Activated B cell treated with CpG ODN at 0.5 μM for 24 hours (primary cell): ENCODE measurements around the gene LAMA1. TPM values are rescaled to one million over a fixed set of nuclear protein-coding genes. Genes with fewer than 3 reads are reported as not detected.

Experiments
- ATAC-seq: fragments of 200-7000 bp; cut with Tn5 transposase; one replicate; pipeline ENCODE4 v1.10.0; 2021; ENCODE audit warnings: low read depth, mild to moderate bottlenecking, moderate library complexity
- CTCF ChIA-PET: fragments of 350-600 bp; sonication (Branson Sonifier 250); formaldehyde crosslinking; loops from one replicate; lab custom pipeline; 2021; ENCODE audit warnings: antibody characterized with exemption; lab: Charles Lee
- POLR2A ChIA-PET: fragments of 350-600 bp; sonication (Branson Sonifier 250); formaldehyde crosslinking; loops from one replicate; lab custom pipeline; 2021; ENCODE audit warnings: antibody characterized with exemption; lab: Charles Lee
- DNase-seq: peaks from one replicate; pipeline ENCODE4 v3.0.0; 2022
- H3K27ac Mint-ChIP-seq: one replicate; pipeline ENCODE4 v1.8.0; 2020; ENCODE audit warnings: mixed read lengths
- H3K27me3 Mint-ChIP-seq: one replicate; pipeline ENCODE4 v1.8.0; 2021; ENCODE audit warnings: mixed read lengths
- H3K36me3 Mint-ChIP-seq: one replicate; pipeline ENCODE4 v1.8.0; 2021; ENCODE audit warnings: low read depth, mixed read lengths
- H3K4me1 Mint-ChIP-seq: one replicate; pipeline ENCODE4 v1.8.0; 2021; ENCODE audit warnings: mixed read lengths
- H3K4me3 Mint-ChIP-seq: one replicate; pipeline ENCODE4 v1.8.0; 2020; ENCODE audit warnings: mild to moderate bottlenecking, mixed read lengths
- H3K9me3 Mint-ChIP-seq: one replicate; pipeline ENCODE4 v1.8.0; 2020; ENCODE audit warnings: mixed read lengths
- CTCF ChIP-seq: fragments of 200-600 bp; IDR thresholded peaks from one replicate; pipeline ENCODE4 v1.8.0; 2022; ENCODE audit warnings: antibody characterized with exemption, mild to moderate bottlenecking
- intact Hi-C: fragments of 100-400 bp; cut with micrococcal nuclease; formaldehyde crosslinking; loops from one replicate; pipeline ENCODE4 v1.15.1; 2024
- total RNA-seq: library from RNA; stranded (reverse); gene quantifications from 2 replicates; pipeline ENCODE4 v1.2.3, GENCODE V29; 2022

The LAMA1 gene
- total RNA-seq, 1 donor from 2014 or later: not detected

- Mint-ChIP-seq H3K4me1 (no peaks in the 10 kb centered on the region), H3K27ac (no peak overlapping the region), H3K36me3 (no peaks in the 10 kb centered on the region), H3K4me3 (no peak overlapping the region), H3K9me3 (no peaks in the 10 kb centered on the region), H3K27me3 (peaks cover 2% of the 10 kb centered on the region)
- no peak for ATAC-seq
- intact Hi-C loops: no loop called here
- POLR2A ChIA-PET: no interaction called here
- CTCF ChIA-PET: no interaction called here
- no peak for DNase-seq
- TF ChIP-seq CTCF: no peak
Observed at GRCh38 chr18:7059276-7059675, 58.3 kb downstream of the LAMA1 start.

- DNase-seq (no peak), ATAC-seq (no peak)
- no peak for TF ChIP-seq CTCF
- no peaks in the 10 kb centered on the region for H3K4me1 Mint-ChIP-seq
- H3K27ac Mint-ChIP-seq: no peak overlapping the region
- peaks cover 3% of the 10 kb centered on the region for H3K9me3 Mint-ChIP-seq
- H3K27me3 Mint-ChIP-seq: no peaks in the 10 kb centered on the region
- intact Hi-C loops: no loop called here
- CTCF ChIA-PET: no interaction called here
- H3K4me3 Mint-ChIP-seq: no peak overlapping the region
- H3K36me3 Mint-ChIP-seq: no peaks in the 10 kb centered on the region
- POLR2A ChIA-PET: no interaction called here
Observed at GRCh38 chr18:7056026-7056425, 61.6 kb downstream of the LAMA1 start.

GRCh38 chr18:7049951-7050350 lies 67.6 kb downstream of the LAMA1 start:
- TF ChIP-seq CTCF: no peak
- POLR2A ChIA-PET: no interaction called here
- CTCF ChIA-PET: no interaction called here
- H3K27ac Mint-ChIP-seq: no peak overlapping the region
- H3K36me3 Mint-ChIP-seq: no peaks in the 10 kb centered on the region
- H3K27me3 Mint-ChIP-seq: no peaks in the 10 kb centered on the region
- no peaks in the 10 kb centered on the region for H3K4me1 Mint-ChIP-seq
- no peak for ATAC-seq
- DNase-seq: no peak
- peaks cover 3% of the 10 kb centered on the region for H3K9me3 Mint-ChIP-seq
- no peak overlapping the region for H3K4me3 Mint-ChIP-seq
- intact Hi-C loops: no loop called here

- Mint-ChIP-seq H3K27ac (no peak overlapping the region), H3K4me3 (no peak overlapping the region), H3K9me3 (peaks cover 4% of the 10 kb centered on the region), H3K27me3 (no peaks in the 10 kb centered on the region), H3K4me1 (no peaks in the 10 kb centered on the region), H3K36me3 (no peaks in the 10 kb centered on the region)
- no peak for DNase-seq
- TF ChIP-seq CTCF: no peak
- no peak for ATAC-seq
- intact Hi-C loops: no loop called here
- ChIA-PET CTCF (no interaction called here), POLR2A (no interaction called here)
Observed at GRCh38 chr18:7048081-7048480, 69.5 kb downstream of the LAMA1 start.

GRCh38 chr18:7047336-7047735 lies 70.3 kb downstream of the LAMA1 start:
- H3K27me3 Mint-ChIP-seq: no peaks in the 10 kb centered on the region
- TF ChIP-seq CTCF: no peak
- POLR2A ChIA-PET: no interaction called here
- no peaks in the 10 kb centered on the region for H3K4me1 Mint-ChIP-seq
- no peak overlapping the region for H3K27ac Mint-ChIP-seq
- DNase-seq (no peak), ATAC-seq (no peak)
- intact Hi-C loops: no loop called here
- no peaks in the 10 kb centered on the region for H3K36me3 Mint-ChIP-seq
- peaks cover 2% of the 10 kb centered on the region for H3K9me3 Mint-ChIP-seq
- CTCF ChIA-PET: no interaction called here
- H3K4me3 Mint-ChIP-seq: no peak overlapping the region
